HepG2 (cell line): ENCODE results near the gene CCL17. TPM values are rescaled to one million over a fixed set of nuclear protein-coding genes. Genes with fewer than 3 reads are reported as not detected.

Experiments
- ETV6 ChIP-seq: sonication (generic); formaldehyde crosslinking; conservative IDR thresholded peaks from 2 replicates; pipeline ENCODE4 v1.4.0; 2020; ENCODE audit warnings: missing genetic modification reagents
- KIAA2018 ChIP-seq: sonication (generic); formaldehyde crosslinking; IDR thresholded peaks from 2 replicates; pipeline ENCODE4 v1.5.0; 2020; ENCODE audit warnings: mild to moderate bottlenecking, missing genetic modification reagents, borderline replicate concordance
- MED13 ChIP-seq: sonication (generic); formaldehyde crosslinking; IDR thresholded peaks from 2 replicates; pipeline ENCODE4 v1.5.0; 2020; ENCODE audit warnings: missing genetic modification reagents
- MTF2 ChIP-seq: sonication (generic); formaldehyde crosslinking; IDR thresholded peaks from 2 replicates; pipeline ENCODE4 v1.5.0; 2020; ENCODE audit warnings: missing genetic modification reagents, borderline replicate concordance
- PAF1 ChIP-seq: IDR thresholded peaks from 2 replicates; pipeline ENCODE4 v1.6.1; 2016; ENCODE audit warnings: missing genetic modification reagents, missing compliant biosample characterization
- SRSF1 ChIP-seq: fragments of 200-400 bp; formaldehyde crosslinking; optimal IDR thresholded peaks from 2 replicates; pipeline ENCODE3; 2017; ENCODE audit warnings: mild to moderate bottlenecking, low read depth, low read length, moderate library complexity
- TOE1 ChIP-seq: sonication (generic); formaldehyde crosslinking; IDR thresholded peaks from 2 replicates; pipeline ENCODE4 v1.4.0; 2020; ENCODE audit warnings: mild to moderate bottlenecking, missing genetic modification reagents
- ZNF232 ChIP-seq: sonication (generic); formaldehyde crosslinking; IDR thresholded peaks from 2 replicates; pipeline ENCODE4 v1.4.0; 2020; ENCODE audit warnings: missing genetic modification reagents, borderline replicate concordance
- ZNF530 ChIP-seq: sonication (generic); formaldehyde crosslinking; IDR thresholded peaks from 2 replicates; pipeline ENCODE4 v1.5.0; 2020; ENCODE audit warnings: low read depth, mild to moderate bottlenecking, missing genetic modification reagents
- ZNF557 ChIP-seq: sonication (generic); formaldehyde crosslinking; IDR thresholded peaks from 2 replicates; pipeline ENCODE4 v1.4.0; 2020; ENCODE audit warnings: missing genetic modification reagents
- ZNF678 ChIP-seq: sonication (generic); formaldehyde crosslinking; IDR thresholded peaks from 2 replicates; pipeline ENCODE4 v1.4.0; 2020; ENCODE audit warnings: mild to moderate bottlenecking, missing genetic modification reagents
- ZNF768 ChIP-seq: sonication (generic); formaldehyde crosslinking; IDR thresholded peaks from 2 replicates; pipeline ENCODE4 v1.4.0; 2020; ENCODE audit warnings: missing genetic modification reagents
- ZNF891 ChIP-seq: sonication (generic); formaldehyde crosslinking; IDR thresholded peaks from 2 replicates; pipeline ENCODE4 v1.5.0; 2020; ENCODE audit warnings: mild to moderate bottlenecking, missing genetic modification reagents
- polyA plus RNA-seq, 8 experiments: library from polyadenylated mRNA; depleted of rRNA in 3 of 8; stranded (reverse) in 7 of 8; unstranded in 1 of 8; fragments of >200 nt; fragmentation: Illumina TruSeq in 4 of 8; extraction: Trizol in 4 of 8; gene quantifications; 2 replicates each; pipeline versions ENCODE4 v1.2.1 to v1.2.3, GENCODE V29; 2011 to 2016; ENCODE audit warnings: low read depth in 4 of 8, missing spikeins in 1 of 8, mixed read lengths in 1 of 8; ENCODE audit not compliant: insufficient read depth in 1 of 8
- total RNA-seq, 5 experiments: library from RNA; depleted of rRNA; stranded (reverse); fragments of >200 nt; fragmentation: Illumina TruSeq; extraction: Trizol; gene quantifications; 2 replicates each; pipeline ENCODE4 v1.2.3, GENCODE V29; 2016; ENCODE audit warnings: low read depth in 1 of 5
- TF ChIP-seq, protein P1 (sequence below): sonication (generic); formaldehyde crosslinking; IDR thresholded peaks from 2 replicates; pipeline ENCODE4 v1.8.0; 2022; ENCODE audit warnings: missing genetic modification reagents, mild to moderate bottlenecking, inconsistent platforms, borderline replicate concordance
- TF ChIP-seq, protein P2 (sequence below): sonication (generic); formaldehyde crosslinking; IDR thresholded peaks from 2 replicates; pipeline ENCODE4 v1.4.0; 2020; ENCODE audit warnings: missing genetic modification reagents, borderline replicate concordance

The CCL17 gene
- total and polyA plus RNA-seq, 2 of the 13 experiments (the other 11 are each of a cell fraction or from before 2014, with no cell fraction given): not detected

DNA sequence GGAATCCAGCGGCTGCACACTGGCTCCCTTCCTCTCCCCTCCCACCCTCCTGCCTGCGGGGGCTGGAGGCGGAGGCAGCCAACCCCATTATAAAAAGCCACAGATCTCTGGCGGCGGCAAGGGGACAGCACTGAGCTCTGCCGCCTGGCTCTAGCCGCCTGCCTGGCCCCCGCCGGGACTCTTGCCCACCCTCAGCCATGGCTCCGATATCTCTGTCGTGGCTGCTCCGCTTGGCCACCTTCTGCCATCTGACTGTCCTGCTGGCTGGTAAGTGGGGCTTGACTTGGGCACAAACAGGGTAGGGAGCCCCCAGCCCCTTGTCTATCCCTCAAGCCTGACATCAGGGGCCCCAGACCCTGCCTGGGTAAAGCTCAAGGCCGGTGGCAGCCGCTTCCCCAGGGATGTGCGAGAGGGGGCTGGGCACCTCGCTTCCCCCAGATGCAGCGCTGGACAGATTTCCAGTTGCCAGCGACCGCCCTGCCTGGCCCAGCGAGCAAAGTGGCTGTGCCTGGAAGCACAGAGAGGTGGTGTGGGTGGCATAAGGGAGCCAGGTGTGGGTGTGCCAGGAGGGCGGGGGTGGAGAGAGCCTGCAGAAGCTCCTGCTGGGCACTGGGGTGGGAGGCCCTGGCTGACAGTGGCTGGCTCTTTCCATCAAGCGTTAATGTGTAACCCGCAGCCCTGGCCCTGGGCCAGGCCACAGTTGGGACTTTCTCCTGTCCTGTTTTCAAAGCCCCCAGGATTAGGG is 32.0 kb upstream of the CCL17 start, which contains the start of gene CX3CL1 (continued):
- TF ChIP-seq ZNF232: peak; percentile 49; the same call in 1 of the 2 replicates
- no peak; the same call in none of the 2 replicates for TF ChIP-seq ZNF891
- TF ChIP-seq, protein P1, sequence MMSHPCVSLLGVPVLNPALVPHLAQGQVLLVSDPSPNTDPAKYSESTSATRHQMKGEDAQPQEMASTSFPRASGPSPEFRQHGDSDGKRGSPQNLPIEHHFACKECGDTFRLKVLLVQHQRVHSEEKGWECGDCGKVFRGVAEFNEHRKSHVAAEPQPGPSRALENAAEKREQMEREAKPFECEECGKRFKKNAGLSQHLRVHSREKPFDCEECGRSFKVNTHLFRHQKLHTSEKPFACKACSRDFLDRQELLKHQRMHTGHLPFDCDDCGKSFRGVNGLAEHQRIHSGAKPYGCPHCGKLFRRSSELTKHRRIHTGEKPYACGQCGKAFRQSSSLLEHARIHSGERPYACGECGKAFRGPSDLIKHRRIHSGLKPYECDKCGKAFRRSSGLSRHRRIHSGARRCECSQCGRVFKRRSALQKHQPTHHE (CRISPR knock-in tag): peak; percentile 73; the same call in 1 of the 2 replicates
- no peak for TF ChIP-seq ZNF530
- TF ChIP-seq, protein P2, sequence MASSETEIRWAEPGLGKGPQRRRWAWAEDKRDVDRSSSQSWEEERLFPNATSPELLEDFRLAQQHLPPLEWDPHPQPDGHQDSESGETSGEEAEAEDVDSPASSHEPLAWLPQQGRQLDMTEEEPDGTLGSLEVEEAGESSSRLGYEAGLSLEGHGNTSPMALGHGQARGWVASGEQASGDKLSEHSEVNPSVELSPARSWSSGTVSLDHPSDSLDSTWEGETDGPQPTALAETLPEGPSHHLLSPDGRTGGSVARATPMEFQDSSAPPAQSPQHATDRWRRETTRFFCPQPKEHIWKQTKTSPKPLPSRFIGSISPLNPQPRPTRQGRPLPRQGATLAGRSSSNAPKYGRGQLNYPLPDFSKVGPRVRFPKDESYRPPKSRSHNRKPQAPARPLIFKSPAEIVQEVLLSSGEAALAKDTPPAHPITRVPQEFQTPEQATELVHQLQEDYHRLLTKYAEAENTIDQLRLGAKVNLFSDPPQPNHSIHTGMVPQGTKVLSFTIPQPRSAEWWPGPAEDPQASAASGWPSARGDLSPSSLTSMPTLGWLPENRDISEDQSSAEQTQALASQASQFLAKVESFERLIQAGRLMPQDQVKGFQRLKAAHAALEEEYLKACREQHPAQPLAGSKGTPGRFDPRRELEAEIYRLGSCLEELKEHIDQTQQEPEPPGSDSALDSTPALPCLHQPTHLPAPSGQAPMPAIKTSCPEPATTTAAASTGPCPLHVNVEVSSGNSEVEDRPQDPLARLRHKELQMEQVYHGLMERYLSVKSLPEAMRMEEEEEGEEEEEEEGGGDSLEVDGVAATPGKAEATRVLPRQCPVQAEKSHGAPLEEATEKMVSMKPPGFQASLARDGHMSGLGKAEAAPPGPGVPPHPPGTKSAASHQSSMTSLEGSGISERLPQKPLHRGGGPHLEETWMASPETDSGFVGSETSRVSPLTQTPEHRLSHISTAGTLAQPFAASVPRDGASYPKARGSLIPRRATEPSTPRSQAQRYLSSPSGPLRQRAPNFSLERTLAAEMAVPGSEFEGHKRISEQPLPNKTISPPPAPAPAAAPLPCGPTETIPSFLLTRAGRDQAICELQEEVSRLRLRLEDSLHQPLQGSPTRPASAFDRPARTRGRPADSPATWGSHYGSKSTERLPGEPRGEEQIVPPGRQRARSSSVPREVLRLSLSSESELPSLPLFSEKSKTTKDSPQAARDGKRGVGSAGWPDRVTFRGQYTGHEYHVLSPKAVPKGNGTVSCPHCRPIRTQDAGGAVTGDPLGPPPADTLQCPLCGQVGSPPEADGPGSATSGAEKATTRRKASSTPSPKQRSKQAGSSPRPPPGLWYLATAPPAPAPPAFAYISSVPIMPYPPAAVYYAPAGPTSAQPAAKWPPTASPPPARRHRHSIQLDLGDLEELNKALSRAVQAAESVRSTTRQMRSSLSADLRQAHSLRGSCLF: no peak
- no peak for TF ChIP-seq PAF1 (CRISPR knock-in tag)
- peak; percentile 87 for TF ChIP-seq TOE1 (CRISPR knock-in tag)
- peak; percentile 30; the same call in 1 of the 2 replicates for TF ChIP-seq ZNF678 (CRISPR knock-in tag)
- peak; percentile 96 for TF ChIP-seq MED13 (CRISPR knock-in tag)
- no peak for TF ChIP-seq ZNF557 (CRISPR knock-in tag)
- TF ChIP-seq ZNF768 (CRISPR knock-in tag): peak; percentile 50; the same call in 1 of the 2 replicates
- no peak for TF ChIP-seq KIAA2018 (CRISPR knock-in tag)
- TF ChIP-seq SRSF1: peak; percentile 99
- 0 out of 2 replicates have a peak, but pooled peaks have one; percentile 72 for TF ChIP-seq ETV6 (CRISPR knock-in tag)
- 0 out of 2 replicates have a peak, but pooled peaks have one; percentile 3 for TF ChIP-seq MTF2 (CRISPR knock-in tag)
